K562 (cell line): ENCODE measurements around the gene RNU11. TPM values are rescaled to one million over a fixed set of nuclear protein-coding genes. Genes with fewer than 3 reads are reported as not detected.

ENCODE experiments used
- CBX5 ChIP-seq: IDR thresholded peaks from 2 replicates; pipeline ENCODE4 v1.6.1; 2014; ENCODE audit warnings: low read depth, borderline replicate concordance
- DPF2 ChIP-seq: fragments of 450-650 bp; IDR thresholded peaks from 2 replicates; pipeline ENCODE4 v1.6.1; 2016
- E2F6 ChIP-seq, 2 experiments: IDR thresholded peaks; 2 replicates each; pipeline ENCODE4 v1.6.1; 2011; ENCODE audit warnings: borderline replicate concordance in 1 of 2, control low read depth in 1 of 2, low read depth in 1 of 2, low read length in 1 of 2, mild to moderate bottlenecking in 1 of 2, mixed read lengths in 1 of 2, moderate library complexity in 1 of 2; ENCODE audit not compliant: insufficient read depth in 1 of 2, insufficient read length in 1 of 2, poor library complexity in 1 of 2, severe bottlenecking in 1 of 2; ENCODE audit errors: extremely low read depth in 1 of 2
- ERF ChIP-seq: fragments of 450-650 bp; formaldehyde crosslinking; IDR thresholded peaks from 2 replicates; pipeline ENCODE4 v1.4.0; 2020; ENCODE audit warnings: mild to moderate bottlenecking, mixed read lengths
- ETS1 ChIP-seq: conservative IDR thresholded peaks from 2 replicates; pipeline ENCODE4 v1.6.1; 2011; ENCODE audit warnings: low read depth, mild to moderate bottlenecking, low read length; ENCODE audit not compliant: control insufficient read depth
- ETV1 ChIP-seq: fragments of 450-650 bp; conservative IDR thresholded peaks from 2 replicates; pipeline ENCODE4 v1.6.1; 2016; ENCODE audit warnings: missing genetic modification characterization, control low read depth, low read depth, missing compliant biosample characterization
- FOXO4 ChIP-seq: fragments of 450-650 bp; formaldehyde crosslinking; IDR thresholded peaks from 2 replicates; pipeline ENCODE4 v1.4.0; 2020; ENCODE audit warnings: mild to moderate bottlenecking, moderate library complexity
- GABPB2 ChIP-seq: fragments of 250-450 bp; sonication (Bioruptor Pico); conservative IDR thresholded peaks from 2 replicates; pipeline ENCODE4 v1.5.1; 2021; ENCODE audit warnings: mild to moderate bottlenecking
- HDAC2 ChIP-seq: fragments of 450-650 bp; IDR thresholded peaks from 2 replicates; pipeline ENCODE4 v1.6.1; 2016; ENCODE audit warnings: mild to moderate bottlenecking
- HNRNPUL1 ChIP-seq: fragments of 200-400 bp; formaldehyde crosslinking; IDR thresholded peaks from 2 replicates; pipeline ENCODE4 v1.6.1; 2017; ENCODE audit warnings: low read length
- MLX ChIP-seq, 2 experiments: fragments of 450-650 bp in 1 of 2; sonication (generic) in 1 of 2; formaldehyde crosslinking; conservative IDR thresholded peaks; 2 replicates each; pipeline versions ENCODE4 v1.4.0 to v1.8.1; 2020 to 2022; ENCODE audit warnings: mild to moderate bottlenecking in 1 of 2, missing genetic modification reagents in 1 of 2
- NEUROD1 ChIP-seq: fragments of 150-350 bp; IDR thresholded peaks from 2 replicates; pipeline ENCODE4 v1.6.1; 2014; ENCODE audit warnings: borderline replicate concordance, low read length, low read depth; ENCODE audit not compliant: partially characterized antibody
- PHB ChIP-seq: fragments of 250-450 bp; sonication (Bioruptor Pico); IDR thresholded peaks from 2 replicates; pipeline ENCODE4 v1.5.0; 2021
- PTBP1 ChIP-seq: fragments of 200-400 bp; formaldehyde crosslinking; IDR thresholded peaks from 2 replicates; pipeline ENCODE4 v1.6.1; 2017; ENCODE audit warnings: low read depth, low read length
- SIN3B ChIP-seq: fragments of 450-650 bp; IDR thresholded peaks from 2 replicates; pipeline ENCODE4 v1.6.1; 2017; ENCODE audit warnings: low read depth, mild to moderate bottlenecking, moderate library complexity
- SREBF2 ChIP-seq: sonication (generic); formaldehyde crosslinking; IDR thresholded peaks from 2 replicates; pipeline ENCODE4 v1.4.0; 2020; ENCODE audit warnings: mild to moderate bottlenecking, missing genetic modification reagents
- ZBED1 ChIP-seq: IDR thresholded peaks from 2 replicates; pipeline ENCODE4 v1.6.1; 2014
- ZNF146 ChIP-seq: IDR thresholded peaks from one replicate; pipeline ENCODE4 v1.6.1; 2018; ENCODE audit warnings: missing compliant biosample characterization; ENCODE audit not compliant: unreplicated experiment
- ZNF224 ChIP-seq: sonication (generic); formaldehyde crosslinking; IDR thresholded peaks from 2 replicates; pipeline ENCODE4 v1.8.0; 2022; ENCODE audit warnings: mild to moderate bottlenecking, missing genetic modification reagents
- ZNF609 ChIP-seq: sonication (generic); formaldehyde crosslinking; IDR thresholded peaks from 2 replicates; pipeline ENCODE4 v1.8.1; 2023; ENCODE audit warnings: missing genetic modification reagents, mild to moderate bottlenecking, borderline replicate concordance
- polyA plus RNA-seq, 8 experiments: library from polyadenylated mRNA; depleted of rRNA in 4 of 8; stranded (reverse) in 5 of 8; unstranded in 3 of 8; fragments of >200 nt; fragmentation: Nextera tagmentation in 2 of 8; fragmentation: Illumina TruSeq in 1 of 8; extraction: Ambion mirVana in 2 of 8; extraction: Trizol in 1 of 8; gene quantifications; 2 replicates each; pipeline versions ENCODE4 v1.2.1 to v1.2.3, GENCODE V29; 2011 to 2014; ENCODE audit warnings: inconsistent platforms in 1 of 8, missing spikeins in 1 of 8
- total RNA-seq, 7 experiments: library from RNA; depleted of rRNA in 6 of 7; stranded (reverse); fragments of >200 nt in 6 of 7; fragmentation: Illumina TruSeq in 2 of 7; extraction: Trizol in 2 of 7; gene quantifications; 2 replicates each; pipeline versions ENCODE4 v1.2.1 to v1.2.3, GENCODE V29; 2011 to 2021; ENCODE audit warnings: low replicate concordance in 1 of 7

Gene RNU11
- total and polyA plus RNA-seq, 9 of the 15 experiments (the other 6 are each of a cell fraction or from before 2014, with no cell fraction given) = not detected

GRCh38 chr1:28648008-28648473, 359 bp upstream of the RNU11 start (continued):
- peak; percentile 93 for TF ChIP-seq ERF (CRISPR knock-in tag)
- no peak for TF ChIP-seq ZNF224 (CRISPR knock-in tag)
- peak; percentile 79 to 81 for TF ChIP-seq E2F6 (IDR thresholded peaks at IDR 0.05; ENCODE audit: borderline replicate concordance in 1 of 2, extremely low read depth in 1 of 2, insufficient read depth in 1 of 2, insufficient read length in 1 of 2, low read depth in 1 of 2, low read length in 1 of 2, poor library complexity in 1 of 2, severe bottlenecking in 1 of 2)
- TF ChIP-seq ZNF146 (CRISPR knock-in tag) = no peak
- TF ChIP-seq CBX5 = no peak
- no peak; the same call in 1 of the 2 replicates for TF ChIP-seq PHB (CRISPR knock-in tag)
- TF ChIP-seq DPF2 = peak; percentile 65
- no peak for TF ChIP-seq HNRNPUL1
- no peak for TF ChIP-seq GABPB2
- TF ChIP-seq SIN3B = no peak
- no peak for TF ChIP-seq NEUROD1
- TF ChIP-seq PTBP1 = no peak
- peak; percentile 97 for TF ChIP-seq ETV1 (tag)
- no peak; the same call in 1 of the 2 replicates for TF ChIP-seq ZNF609 (CRISPR knock-in tag)
- no peak; the same call in 1 of the 2 replicates for TF ChIP-seq SREBF2 (CRISPR knock-in tag)
- no peak for TF ChIP-seq FOXO4
- TF ChIP-seq ETS1 = 0 out of 2 replicates have a peak, but pooled peaks have one; percentile 11
- TF ChIP-seq HDAC2 = peak; percentile 67
- no peak for TF ChIP-seq ZBED1
- no peak for TF ChIP-seq MLX (CRISPR knock-in tag; conservative IDR thresholded peaks at IDR 0.05)
